ENCODE data around the gene PTPN21.
A peak's percentile ranks its signal among the peaks of the same experiment; 100 is the strongest.

The PTPN21 gene

DNA sequence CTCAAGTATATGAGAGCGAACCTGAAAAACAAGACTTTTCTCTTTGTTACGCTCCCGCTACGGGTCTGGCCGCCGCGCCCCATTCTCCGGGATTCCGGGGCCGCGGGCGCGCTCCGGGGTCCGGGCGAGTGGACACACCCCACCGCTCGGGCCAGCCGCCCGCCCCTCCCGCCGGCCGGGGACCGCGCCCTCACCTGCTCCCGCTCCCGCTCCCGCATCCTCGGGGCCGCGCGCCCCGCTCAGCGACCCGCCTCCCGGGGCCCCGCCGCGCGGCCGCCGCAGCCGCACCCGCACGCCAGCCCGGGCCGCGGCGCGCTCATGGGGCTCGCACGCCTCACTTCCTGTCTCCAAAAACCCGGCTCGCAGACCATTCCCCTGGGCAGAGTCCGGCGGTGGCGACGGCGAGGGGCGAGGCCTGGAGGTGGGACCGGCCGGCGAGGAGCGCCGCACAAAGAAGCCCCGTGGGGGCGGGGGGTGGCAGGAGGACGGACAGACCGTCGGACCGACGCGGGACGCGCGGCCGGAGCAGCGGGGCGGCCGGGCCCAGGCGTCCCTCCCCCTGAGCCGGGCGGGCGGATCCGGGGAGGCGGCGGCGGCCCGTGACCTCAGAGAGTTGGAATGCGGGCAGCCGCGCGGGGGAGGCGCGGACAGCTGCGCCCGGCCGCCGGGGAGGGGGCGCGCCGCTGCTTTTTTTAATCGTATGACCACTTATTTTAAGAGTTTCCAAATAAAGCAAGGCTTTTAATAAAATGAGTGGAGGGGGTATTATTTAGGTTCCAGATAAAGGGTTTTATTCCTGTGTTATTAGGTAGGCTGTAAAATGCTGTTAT, at the start of gene PTPN21:
Gene PTPN21, minus strand, starts transcription at position 551 of the 830 bp plus-strand sequence. CDS start 4,590 bp downstream, outside the sequence.
- peak; percentile 66 for DNase-seq (ENCODE audit: low spot score)

DNA sequence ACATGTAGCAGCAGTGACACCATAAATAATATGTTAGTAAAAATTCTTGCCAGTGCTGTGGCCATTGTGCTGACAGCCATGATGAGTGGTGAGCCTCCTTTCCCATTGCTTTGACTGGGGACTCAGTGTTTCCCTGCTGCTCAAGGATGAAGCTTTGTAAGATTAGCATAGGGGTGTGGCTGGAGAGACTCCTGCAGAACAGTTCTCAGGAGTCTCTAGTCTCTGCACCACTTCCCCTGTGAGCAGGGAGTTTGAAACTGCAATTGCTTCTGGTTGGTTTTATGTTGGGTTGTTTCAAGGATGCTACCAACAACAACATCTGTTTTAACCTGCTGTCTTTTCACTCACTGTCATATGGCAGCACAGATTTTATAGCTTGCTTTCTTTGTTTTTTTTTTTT, 49.4 kb upstream of the PTPN21 start:
- no peak for DNase-seq (ENCODE audit: low spot score)

DNA sequence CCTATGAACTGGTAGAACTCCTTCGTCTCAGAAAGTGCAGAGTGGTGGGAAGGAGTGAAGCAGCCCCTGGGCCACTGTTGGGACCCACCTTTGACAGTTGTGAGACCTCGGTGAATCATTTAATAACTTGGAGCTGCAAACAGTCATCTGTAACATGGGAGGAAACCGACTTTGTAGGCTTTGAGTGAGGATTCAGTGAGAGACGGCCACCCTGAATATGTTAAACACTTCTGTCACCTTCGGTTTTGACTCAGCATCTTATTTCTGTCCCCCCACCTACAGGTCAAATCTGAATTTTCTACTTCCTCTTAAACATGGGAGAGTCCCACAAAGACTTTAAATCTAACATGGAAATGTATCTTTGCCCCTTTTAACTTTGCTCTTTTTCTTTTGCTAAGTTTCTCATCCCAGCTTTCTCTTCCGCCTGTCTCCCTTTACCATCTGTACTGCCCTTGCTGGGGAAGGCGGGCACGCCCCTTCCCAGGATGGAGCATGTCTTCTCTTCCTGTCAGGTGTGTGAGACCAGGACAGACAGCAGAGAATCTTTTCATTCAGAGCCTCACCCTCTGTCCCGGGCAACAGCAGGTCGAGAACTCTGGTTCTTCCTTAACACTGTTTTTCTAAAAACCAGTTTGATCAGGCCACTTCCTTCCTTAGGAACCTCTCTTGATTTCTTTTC, 45.1 kb upstream of the PTPN21 start:
- DNase-seq (ENCODE audit: low spot score), result no peak

DNA sequence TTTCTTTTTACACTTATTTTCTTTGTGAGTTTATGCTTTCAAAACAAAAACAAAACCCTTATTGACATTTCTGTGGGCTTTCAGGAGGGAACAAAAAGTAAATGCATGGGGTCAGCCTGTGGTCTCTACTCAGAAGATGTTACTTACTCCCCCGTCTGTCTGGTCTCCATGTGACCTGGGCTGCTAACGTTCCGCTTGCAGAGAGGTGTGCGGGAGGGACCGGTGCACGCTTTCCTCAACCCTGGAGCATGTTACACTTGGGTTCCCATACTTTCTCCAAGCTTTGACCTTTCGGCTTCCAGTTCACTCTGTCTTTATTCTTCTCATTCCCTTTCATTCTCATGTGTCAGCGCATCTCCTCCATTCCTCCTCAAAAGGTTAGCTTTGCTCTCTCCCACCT, 44.5 kb upstream of the PTPN21 start:
- DNase-seq (ENCODE audit: low spot score), result no peak

DNA sequence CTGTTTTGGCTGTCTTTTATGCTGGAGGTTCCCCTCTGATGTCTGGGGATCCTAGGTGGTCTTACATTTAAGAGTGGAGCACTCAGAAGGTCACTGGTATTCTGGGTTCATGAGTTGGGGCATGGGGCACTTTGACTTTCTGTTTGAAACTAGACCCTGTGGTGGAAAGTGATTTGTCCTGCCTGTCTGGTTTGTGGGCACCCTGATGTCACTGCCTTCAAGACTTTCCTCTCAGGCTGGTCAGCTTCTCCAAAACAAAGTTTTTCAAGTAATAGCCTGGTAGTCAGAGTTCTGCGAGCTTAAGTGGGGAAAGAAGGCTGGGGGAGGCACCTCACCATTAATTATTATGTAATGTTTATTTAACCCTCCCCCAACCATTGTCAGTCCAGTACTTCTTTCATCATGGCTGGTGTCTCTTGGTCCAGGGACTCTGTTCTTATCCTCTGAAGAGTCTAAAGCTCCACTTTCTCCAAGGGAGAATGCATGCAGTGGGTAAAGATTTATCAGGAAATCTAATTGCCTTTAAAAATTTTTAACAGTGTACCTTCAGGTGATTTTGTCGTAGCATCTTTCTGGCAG, 43.4 kb upstream of the PTPN21 start:
- no peak for DNase-seq (ENCODE audit: low spot score)

DNA sequence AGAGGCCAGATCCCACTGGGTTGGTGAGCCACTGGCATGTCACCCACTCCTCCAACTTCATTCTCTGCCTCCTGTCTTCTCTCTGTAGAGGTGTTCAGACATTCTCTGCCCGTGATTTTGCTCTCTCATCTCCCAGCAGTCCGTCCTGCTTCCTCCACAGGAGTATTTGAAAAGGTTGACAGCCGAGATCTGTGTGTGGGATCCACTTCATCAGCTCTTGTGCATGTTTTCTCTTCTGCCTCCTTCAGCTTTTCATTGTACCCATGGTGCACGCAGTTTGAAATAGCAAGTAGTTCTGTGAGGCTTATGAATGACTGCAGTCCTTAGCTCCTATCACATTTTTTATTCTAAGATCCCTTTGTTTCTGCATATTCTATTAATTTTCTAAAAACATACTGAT, 42.8 kb upstream of the PTPN21 start:
- no peak for DNase-seq (ENCODE audit: low spot score)

DNA sequence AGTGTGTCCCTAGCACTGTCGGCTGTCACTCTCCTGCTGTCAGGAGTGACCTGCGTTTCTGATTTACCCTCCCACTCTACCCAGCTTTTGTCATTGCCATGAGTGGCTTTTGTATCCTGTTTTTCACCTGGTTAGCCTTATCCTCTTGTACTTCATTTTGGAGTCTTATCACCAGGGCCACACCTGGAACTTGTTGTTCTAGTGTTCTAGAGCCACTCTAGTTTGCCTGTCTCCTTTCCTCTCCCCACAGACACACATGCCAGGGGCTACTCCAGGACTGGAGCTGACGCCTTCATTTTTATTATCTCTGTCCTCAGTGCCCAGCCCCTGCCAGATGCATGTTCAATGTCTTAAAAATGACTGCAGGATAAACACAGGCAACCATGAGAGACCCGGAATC, 42.2 kb upstream of the PTPN21 start:
- no peak for DNase-seq (ENCODE audit: low spot score)

DNA sequence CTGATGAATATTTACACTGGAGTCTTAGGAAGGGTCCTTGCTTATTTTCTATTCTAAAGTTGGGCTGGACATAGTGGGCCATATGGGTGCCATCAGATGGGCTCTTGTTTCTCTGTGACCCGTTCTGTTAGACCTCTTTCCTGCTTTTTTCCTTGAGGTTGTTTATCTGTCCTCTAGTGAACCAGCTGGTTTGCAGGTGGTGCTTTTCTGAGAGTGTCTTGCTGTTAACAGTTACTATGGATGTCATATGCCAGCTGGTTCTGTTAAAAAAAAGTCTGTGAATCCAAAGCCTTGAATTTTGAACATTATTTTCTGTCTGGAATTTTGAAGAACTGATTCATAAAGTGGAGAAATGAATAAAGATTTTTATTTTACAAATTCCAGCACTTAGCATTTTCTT, 37.2 kb upstream of the PTPN21 start:
- DNase-seq (ENCODE audit: low spot score), result no peak

DNA sequence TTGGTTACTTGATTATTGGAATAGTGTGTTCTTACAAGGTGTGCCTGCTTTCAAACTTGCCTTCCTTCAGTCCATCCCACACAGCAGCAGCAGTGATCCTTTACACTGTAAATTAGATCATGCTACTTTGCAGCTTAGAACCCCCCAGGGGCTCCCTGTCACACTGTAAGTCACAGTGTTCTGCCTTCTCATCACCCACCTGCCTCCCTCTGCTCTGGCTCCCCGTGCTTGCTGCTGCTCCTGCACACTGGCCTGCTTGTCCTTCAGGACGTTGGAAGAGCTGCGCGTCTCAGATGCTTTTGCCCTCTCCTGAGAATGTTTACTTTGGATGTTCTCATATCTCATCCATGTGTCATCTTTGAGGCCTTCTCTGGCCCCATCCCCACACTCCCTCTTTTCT, 35.4 kb upstream of the PTPN21 start:
- DNase-seq (ENCODE audit: low spot score), result no peak

DNA sequence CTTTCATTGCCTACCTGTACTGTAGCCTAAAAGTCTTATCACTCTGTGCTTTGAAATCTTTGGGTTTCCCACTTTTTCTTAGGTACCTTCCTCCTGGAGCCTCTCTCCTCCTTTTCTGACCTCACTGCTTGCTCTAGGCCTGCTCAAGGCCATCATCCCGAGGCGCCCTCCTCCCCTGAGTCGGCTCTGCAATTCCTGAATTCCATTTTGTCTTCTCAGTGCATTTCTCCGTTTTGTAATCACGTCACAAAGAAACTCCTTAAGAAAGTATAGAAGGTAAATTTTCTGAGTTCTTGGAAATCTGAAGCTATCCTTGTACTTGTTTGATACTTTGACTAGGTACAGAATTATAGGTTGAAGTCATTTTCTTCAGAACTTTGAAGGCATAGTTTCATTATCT, 33.3 kb upstream of the PTPN21 start:
- no peak for DNase-seq (ENCODE audit: low spot score)

DNA sequence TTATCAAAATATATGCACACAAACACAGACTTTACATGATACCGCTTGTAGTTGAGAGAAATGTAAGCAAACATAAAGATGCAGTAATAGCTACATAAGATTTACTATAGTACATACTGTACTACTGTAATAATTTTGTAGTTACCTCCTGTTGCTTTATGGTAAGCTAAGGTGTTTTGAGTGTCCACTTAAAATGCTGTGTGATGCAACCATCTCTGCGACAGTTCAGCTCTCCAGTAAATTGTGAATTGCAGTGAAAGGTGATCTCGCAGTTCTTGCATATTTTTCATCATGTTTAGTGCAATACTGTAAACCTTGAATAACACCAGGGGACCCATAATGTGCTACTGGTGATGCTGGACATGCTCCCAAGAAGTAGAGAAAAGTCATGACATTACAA, 29.6 kb upstream of the PTPN21 start:
- no peak for DNase-seq (ENCODE audit: low spot score)

DNA sequence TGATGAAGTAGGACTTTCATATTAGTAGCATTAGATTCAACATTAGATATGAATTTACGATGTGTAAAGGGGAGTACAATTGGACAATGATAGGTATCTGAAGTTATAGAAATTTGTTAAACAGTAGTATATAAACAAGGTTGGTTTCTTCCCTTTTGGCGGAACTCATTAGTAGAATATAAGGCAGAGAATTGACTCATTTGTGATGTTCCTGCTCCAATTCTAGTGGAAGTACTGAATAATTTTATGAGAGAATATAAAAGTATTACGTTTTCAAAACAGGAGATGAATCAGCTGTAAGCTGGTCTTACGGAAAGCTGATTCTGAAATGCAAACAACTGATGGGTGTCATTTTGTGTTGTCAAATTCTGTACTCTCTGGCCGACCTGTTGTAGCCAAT, 21.4 kb upstream of the PTPN21 start:
- no peak for DNase-seq (ENCODE audit: low spot score)

DNA sequence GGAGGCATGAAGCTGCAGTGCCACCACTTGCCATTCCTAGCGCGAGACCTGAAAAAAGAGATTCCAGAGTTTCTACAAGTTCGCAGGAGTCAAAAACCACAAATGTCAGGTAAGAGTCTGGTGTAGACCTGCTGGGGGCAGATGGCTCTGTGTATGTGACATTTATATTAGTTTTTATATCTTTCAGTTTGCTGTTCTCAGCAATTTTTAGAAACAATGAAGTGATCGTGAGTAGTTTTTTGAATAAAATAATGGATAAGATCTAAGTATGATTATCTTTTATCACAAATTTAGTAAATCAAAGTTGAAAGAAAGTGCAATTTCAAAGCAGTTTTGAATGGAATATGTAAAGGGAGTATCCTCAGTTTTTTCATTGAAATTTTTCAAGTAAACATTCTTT, 17.3 kb upstream of the PTPN21 start:
- DNase-seq (ENCODE audit: low spot score), result no peak

DNA sequence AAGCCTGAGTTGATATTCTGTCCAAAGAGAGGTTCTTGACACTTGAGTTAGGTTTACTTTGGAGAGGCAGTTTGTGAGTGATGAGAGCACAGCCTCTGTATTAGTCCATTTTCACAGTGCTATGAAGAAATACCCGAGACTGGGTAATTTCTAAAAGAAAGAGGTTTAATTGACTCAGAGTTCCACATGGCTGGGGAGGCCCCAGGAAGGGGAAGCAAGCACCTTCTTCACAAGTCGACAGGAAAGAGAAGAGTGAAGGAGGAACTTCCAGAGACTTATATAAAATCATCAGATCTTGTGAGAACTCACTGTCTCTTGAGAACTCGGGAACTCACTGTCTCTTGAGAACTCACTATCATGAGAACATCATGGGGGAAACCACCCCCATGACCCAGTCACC, 13.4 kb upstream of the PTPN21 start:
- no peak for DNase-seq (ENCODE audit: low spot score)

DNA sequence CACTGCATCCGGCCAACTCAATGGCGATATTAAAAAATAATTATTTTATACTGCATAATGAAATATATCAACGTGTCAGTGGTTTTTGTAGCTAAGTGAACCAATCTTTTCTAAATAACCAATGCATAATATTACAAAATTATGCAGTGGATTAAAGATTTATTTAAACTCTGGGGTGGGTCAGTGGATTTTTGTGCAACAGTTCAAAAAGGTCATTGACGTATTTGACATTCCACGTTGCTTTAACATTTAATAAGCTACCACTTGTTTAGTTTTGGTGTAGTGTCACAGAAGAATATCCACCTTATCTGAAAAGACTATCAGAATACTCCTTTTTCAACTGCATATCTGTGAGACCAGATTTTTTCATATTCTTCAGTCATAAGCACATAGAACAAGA, 10.6 kb upstream of the PTPN21 start:
- DNase-seq (ENCODE audit: low spot score), result no peak

DNA sequence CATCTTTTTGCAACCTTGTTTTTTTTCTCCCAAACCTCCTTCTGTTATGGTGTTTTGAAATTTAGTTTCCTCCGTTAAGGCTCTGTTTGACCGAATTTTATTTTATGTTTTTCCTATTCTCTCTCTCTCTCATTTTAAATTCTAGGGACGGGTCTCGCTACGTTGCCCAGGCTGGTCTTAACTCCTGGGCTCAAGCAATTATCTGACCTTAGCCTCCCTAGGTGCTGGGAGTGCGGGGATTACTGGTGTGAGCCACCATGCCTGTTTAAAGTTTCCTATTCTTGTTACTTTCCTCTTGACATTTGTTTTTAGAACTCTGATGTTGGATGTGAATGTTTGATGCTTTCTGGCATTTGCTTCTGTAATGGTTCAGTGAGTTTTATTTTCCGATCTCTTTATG, 9.0 kb upstream of the PTPN21 start:
- DNase-seq (ENCODE audit: low spot score), result no peak

DNA sequence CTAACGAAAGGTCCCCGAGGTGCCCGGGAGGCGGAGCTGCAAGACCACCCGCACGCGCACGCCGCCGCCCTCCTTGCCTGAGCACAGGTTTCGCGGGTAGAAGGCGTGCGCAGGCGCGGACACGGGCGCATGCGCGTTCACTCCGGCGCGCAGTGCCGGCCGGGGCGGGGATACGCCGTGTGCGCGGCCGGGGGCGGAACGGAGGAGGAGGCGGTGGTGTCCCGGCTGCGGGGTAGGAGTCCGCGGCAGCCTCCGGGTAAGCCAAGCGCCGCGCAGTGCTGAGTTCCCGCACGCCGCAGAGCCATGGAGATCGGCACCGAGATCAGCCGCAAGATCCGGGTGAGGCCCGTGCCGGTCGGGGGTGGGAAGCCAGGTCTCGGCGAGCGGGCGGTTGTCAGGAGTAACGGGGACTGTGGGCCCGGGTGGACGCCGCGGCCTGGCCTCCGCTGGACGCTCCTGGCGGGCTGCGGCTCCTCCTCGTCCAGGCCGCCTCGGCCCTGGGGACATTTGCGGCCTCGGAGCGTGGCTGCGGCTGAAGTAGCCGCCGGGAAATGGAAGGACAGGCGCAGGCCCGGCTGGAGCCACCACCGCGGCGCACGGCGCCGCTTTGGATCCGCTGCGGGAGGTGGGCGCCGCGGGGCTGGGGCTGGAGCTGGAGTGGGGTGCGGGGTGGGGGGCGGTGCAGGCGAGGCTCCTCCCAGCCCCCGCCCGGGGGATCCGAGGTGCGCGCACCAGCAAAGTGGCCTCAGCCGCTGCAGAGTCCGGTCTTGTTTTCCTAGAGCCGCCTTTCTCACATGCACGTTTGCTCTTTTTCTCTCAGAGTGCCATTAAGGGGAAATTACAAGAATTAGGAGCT, 8.3 kb upstream of the PTPN21 start, which contains the start of gene ZC3H14:
Gene ZC3H14, plus strand, starts transcription at position 207 of the 856 bp plus-strand sequence. Its CDS starts 97 bp downstream, at position 304.
- peak; percentile 88 for DNase-seq (ENCODE audit: low spot score)

DNA sequence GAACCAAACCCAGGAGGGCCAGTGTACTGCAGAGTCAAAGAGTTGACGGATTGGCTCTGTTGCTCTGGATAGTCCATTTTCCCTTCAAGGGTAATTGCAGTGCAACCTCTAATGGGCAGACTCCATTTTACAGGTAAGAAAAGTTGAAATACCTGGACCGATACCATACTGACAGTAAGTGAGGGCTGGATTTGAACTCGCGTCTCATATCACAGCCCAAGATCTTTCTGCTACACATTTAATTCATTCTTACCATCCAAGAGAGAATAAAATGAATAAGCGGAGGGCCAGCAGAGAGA, 7.7 kb upstream of the PTPN21 start:
- no peak for DNase-seq (ENCODE audit: low spot score)

DNA sequence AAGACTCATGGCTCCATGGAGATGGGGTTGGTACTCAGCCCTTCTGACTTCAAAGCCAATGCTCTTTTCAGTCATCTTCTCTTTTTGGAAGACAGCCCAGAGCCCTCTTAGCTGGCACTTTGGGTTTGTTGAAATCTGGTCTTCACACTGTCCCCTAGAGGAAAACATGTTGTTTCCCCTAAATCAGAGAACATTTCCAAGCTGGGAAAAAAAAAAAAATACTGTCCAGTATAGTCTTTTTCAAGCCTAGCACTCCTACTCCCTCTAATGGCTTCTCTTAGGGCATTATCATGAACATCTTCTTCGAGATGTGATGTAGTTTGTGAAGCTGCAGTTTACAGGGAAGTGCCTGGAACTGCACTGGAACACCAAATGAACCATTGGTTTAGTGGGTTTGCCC, 5.0 kb upstream of the PTPN21 start:
- no peak for DNase-seq (ENCODE audit: low spot score)

DNA sequence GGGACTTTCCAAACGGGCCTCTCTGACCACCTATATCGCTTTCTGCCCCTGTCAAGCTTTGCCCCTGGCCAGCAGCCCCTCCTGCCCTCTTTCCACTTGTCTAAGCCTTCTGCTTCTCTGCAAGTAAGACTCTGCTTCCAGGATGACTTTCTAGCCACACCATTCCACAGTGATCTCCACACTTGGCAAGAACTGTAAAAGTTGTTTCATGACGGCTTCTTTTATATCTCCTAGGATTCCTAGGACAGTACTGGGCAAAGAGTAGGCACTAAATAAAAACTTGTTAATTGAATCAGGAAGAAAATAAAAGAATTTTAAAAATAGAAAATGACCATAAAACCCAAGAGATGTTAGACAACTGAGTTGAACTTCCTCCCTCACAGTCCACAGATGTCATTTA, 1.8 kb upstream of the PTPN21 start:
- DNase-seq (ENCODE audit: low spot score), result no peak

DNA sequence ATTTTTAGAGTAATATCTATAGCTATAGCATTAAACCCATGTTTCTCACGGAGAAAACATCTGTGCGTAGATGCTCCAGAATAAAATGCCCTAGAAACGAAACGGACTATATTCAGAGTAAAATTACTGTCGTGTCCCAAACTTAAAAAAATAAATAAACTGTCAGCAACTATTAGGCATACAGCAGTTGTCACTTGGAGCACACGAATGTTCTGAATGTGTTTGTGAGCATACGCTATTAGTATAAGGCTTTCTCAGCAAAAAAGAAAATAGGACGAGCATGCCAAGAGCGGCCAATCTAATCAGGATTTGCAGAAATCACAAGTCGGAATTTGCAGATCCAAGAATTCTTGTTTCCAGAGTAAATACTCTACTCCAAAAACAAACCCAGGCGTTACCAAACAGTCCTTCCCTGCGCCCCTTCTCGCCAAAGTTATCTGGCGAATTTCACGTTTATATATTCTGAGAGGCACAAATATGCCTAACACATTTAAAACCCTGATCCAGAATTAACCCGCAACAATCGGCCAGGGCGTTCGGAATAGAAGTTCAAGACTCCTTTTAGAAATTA, 836 bp downstream of the PTPN21 start:
- DNase-seq (ENCODE audit: low spot score), result no peak

DNA sequence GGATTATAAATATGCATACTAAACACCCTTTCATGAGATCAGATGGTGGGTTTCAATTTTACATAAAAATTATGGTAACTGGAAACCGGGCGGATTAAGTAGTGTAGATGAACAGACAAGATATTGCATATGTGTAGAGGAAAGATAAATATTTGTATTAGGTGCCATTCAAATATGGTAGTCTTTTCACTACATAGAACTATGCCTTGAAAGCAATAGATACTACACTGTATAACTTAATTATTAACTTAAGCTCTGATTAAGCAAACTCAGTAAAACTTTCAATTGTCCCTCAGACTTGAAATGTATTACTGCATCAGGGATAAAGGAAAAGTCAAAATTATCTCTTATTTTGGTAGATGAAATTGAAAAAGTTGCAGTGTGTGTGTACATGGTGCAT, 1.9 kb downstream of the PTPN21 start:
- no peak for DNase-seq (ENCODE audit: low spot score)

Data from HuH-7 (cell line).